CD4-positive, alpha-beta T cell treated with Interleukin-4 for 1 hour (primary cell): ENCODE data around the gene SPTBN5.

Experiments used
- DNase-seq, 2 donors: peaks; one replicate each; pipeline ENCODE4 v3.0.0-alpha.2; 2020 to 2022

The SPTBN5 gene

DNA sequence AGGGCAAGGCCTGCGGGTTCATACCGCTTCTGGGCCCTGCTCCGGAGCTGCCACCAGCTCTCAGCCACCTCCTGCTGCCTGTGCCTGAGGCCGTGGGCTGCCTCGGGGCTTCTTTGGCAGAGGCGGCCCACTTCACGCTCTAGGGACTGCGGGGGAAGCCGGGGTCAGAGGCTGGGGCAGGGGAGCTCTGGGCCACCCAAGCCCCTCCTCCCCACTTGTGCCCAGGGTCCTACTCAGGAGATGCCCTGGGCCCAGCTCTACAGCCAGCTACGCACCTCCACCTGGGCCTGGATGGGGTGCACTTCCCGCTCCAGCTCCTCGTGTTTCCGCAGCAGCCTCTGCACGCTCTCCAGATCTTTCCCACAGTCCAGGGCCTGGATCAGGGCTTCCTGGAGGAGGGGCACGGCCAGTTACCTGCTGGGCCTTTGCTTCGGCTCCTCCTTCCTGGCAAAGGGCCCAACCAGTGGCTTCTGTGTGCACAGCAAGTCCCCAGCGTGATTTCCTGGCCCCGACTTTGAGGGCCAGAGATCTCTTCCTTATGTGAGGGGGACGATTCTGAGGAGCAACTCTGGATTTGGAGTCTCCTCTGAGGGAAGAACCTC lies 31.2 kb downstream of the SPTBN5 start:
- DNase-seq = no peak

DNA sequence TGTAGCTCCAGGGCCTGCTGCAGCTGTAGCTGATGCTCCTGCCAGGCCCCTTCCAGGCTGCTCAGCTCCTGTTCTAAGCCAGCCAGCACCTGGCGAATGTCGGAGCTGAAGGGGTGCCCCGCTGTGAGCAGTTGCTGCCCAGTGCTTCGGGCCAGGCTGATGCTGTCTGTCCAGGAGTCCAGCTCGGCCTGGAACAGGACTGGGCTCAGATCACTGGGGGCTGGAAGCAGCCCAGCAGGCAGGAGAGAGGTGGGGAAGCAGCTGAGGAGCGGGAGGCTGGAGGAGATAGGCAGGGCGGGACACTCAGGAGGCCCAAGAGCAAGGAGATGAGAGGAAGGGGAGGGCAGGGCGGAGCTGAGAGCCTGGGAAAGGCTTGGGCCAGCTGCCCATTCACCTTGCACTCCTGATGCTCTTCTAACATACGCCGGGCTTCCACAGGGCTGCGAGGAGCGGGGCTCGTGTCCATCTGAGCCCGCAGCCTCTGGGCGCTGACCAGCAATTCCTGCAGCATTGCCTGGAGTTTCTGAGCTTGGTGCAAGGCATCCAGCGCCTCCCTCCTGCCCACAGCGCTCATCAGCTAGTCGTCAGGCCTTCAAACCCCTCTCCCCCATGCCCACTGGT lies 32.0 kb downstream of the SPTBN5 start:
- no peak for DNase-seq

DNA sequence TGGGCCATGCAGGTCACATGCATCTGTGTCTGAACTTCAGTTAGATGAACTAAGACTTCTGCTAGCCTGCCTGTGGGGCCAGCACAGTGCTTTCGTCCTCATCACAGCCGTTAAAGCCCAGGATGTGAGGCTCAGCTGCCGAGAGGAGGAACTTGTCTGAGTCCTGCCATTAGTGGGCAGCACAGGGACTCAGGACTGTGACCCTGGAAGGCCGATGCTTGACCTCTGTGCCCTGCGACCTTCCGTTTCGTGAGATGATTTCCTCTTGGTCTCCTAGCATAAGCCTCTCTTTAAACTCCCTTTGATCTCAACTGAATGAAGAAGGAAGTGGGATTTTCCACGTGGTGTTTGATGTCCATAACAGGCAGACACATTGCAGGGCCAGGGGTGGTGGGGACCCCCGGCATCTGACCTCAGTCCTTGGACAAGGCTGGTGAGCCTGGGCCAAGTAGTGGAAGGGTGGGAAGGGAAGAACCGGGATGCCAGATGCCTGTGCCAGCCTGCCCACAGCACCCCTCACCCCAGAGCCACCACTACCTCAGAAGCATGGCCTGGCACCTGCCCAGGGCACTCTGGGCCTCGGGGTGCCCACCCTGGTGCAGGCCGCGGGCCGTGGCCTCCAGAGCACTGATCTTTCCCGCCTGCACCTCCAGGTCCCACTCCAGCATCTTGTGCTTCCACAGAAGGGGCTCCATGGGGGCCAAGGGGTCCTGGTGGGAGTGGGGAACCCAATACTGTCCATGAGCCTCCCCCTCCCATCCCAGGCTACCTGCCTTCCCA lies 33.6 kb downstream of the SPTBN5 start:
- DNase-seq = peak in 1 of 2 donors; percentile 25

GRCh38 chr15:41858756-41859155 lies 35.1 kb downstream of the SPTBN5 start:
- no peak for DNase-seq

- DNase-seq = no peak
Observed at GRCh38 chr15:41857316-41857715, 36.5 kb downstream of the SPTBN5 start.

GRCh38 chr15:41856716-41857115 lies 37.1 kb downstream of the SPTBN5 start:
- DNase-seq = no peak

- no peak for DNase-seq
Observed at GRCh38 chr15:41856262-41856661, 37.6 kb downstream of the SPTBN5 start.

DNA sequence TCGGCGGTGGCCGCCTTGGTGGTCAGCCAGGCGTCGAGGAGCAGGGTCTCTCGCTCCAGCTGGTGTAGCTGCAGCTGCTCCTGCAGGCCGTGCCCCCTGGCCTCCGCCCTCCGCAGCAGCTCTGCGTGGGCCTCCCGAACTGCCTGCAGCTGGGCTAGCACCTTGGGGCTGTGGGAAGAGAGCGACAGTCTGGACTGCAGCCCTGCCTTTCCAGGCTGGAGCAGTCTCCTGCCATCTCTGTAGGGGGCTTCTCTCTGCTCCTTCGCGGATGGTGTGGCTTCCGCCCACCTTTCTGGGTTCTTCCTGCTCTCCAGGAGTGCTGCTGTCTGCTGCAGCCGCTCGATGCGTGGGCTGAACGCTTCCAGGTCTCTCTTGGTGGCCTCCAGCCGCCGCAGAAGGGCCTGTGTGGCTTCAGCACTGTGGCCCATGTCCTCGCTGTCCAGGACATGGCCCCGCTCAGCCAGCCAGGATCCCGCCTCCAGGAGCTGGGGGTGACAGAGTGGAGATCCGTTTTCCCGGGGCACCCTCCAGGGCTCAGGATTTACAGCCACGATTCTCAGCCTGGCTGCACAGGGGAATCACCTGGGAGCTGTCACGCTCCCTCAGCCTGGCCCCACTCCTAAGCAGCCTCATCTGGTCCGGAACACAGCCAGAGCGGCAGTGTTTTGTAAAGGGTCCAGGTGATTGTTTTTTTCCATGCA lies 38.4 kb downstream of the SPTBN5 start:
- DNase-seq = no peak

GRCh38 chr15:41854443-41854842 lies 39.4 kb downstream of the SPTBN5 start:
- no peak for DNase-seq

- DNase-seq = no peak
Observed at GRCh38 chr15:41853831-41854230, 40.0 kb downstream of the SPTBN5 start.

DNA sequence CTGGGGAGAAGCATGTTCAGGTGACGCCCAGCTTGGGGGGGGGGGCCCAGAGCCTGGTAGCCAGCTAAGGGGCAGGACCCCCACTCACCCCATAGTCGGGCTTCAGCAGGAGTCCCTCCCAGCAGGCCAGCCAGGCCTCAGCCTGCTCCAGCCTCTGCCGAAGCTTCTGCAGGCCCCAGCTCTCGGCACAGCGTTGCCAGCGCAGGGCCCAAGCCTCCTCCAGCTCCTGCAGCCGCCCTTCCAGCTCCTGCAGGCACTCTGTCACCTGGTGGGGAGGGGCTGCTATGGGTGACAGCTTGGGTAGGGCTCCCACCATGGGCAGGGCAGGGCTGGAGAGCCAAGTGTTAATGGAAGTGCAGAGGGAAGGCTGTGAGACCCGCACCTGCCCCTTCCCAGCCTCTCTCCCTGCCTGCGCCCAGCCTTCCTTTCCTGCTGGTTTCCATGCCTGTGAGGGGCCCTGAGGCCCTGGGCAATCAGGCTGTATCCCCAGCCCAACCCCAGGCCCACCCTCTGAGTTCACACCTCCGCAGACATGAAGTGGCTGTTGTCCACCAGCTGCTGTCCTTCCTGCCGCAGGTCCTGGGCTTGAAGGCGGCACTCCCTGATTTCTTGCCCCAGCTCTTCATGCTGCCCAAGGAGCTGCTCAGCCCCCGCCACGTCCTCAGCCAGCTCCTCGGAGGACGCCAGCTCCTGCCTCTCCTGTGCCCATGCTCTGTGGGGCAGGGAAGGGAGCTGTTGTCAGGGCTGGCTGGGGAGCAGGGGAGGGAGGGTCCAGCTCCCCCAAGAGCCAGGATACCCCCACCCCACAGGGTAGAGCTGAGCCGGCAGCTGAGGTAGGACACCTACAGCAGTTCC lies 40.9 kb downstream of the SPTBN5 start:
- DNase-seq = no peak

DNA sequence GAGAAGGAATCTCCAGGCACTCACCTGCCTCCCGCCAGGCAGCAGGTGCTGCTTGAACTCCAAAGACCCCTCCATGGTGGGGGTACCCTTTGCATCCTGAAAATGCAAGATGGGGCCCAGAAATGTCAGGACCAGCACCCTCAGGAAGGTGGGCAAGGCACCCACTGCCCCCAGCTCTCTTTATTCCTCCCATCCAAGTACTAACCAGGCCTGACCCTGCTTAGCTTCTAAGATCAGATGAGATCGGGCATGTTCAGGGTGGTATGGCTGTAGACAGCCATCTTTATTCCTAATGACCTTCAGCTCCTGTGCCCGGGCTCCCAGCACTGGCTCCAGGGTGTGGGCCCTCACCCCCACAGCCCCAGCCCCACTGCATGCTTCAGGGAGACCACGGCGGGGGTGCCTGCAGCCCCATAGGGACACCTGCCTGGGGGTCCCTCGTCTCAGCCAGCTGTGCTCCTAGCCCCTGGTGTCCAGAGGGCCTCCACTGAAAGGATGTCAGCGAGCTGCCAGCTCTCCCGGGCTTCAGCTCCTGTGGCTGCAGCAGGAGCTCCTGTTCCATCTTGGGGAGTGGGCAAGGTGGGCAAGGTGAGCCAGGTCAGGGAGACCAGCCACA lies 42.0 kb downstream of the SPTBN5 start:
- peak in 1 of 2 donors; percentile 6 for DNase-seq

DNA sequence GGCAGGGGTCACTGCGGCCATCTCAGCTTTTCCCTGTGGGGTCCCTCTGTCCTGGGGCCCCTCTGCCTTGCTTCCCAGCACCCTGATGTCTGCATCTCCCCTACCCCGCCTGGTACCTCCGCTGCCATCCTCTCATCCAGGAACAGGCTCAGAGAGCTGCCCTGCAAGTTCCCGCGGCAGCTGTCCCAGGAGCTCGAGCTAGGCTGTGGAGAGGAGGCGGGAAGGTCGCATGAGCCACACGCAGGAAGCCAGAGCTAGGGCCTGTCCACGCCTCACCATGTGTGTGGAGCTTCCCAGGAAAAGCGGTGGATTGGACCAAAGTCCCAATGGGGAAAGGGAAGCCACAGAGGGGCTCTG lies 42.7 kb downstream of the SPTBN5 start:
- no peak for DNase-seq

DNA sequence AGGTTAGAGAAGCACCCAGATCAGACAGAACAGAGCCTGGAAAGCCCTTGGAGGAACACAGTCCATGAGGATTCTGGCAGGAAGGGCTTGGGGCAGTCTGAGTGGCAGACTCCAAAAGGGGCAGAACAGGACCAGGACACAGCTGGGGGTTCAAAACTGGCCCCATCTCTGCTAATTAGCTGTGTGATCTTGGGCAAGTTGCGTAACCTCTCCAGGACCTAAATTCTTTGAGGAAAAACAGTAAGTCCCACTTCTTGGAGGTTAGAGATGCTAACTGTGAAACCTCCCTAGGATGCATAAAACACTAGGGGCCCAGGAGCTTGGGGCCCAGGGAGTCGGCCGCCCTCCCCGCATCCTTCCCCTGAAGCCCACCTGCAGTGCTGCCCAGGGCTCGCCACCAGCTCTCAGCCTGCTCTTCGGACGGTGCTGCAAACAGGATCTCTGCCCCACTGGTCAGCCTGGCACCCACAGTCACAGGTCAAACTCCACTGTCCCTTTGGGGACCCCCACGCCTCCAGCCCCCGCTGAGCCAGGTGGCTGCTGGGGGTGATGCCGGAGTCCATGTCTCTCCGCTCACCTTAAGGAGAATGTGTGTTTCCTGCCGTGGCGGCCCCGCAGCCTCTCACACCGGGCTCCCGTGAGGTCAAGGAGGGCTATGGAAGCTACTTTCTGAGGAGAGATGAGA lies 43.2 kb downstream of the SPTBN5 start:
- DNase-seq = no peak

GRCh38 chr15:41849861-41850260 lies 44.0 kb downstream of the SPTBN5 start:
- DNase-seq = no peak

DNA sequence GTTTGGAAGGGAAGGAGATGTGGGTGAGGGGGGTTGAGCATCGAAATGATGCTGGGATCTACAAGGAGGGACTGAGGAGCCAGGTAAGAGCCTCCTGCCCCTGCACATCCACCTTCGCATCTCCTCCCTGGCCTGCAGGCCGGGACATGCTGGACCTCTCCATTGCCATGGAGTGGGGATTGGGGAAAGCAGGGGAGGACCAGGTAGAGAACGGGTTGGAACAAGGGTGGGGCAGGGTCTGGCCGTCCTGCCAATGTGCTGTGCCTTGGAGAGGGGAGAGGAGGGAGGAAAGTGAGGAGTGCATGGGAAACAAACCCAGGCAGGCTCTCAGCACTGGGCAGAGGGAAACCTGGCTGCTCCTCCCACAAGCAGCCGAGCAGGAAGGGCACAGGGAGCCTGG lies 44.6 kb downstream of the SPTBN5 start:
- no peak for DNase-seq

DNA sequence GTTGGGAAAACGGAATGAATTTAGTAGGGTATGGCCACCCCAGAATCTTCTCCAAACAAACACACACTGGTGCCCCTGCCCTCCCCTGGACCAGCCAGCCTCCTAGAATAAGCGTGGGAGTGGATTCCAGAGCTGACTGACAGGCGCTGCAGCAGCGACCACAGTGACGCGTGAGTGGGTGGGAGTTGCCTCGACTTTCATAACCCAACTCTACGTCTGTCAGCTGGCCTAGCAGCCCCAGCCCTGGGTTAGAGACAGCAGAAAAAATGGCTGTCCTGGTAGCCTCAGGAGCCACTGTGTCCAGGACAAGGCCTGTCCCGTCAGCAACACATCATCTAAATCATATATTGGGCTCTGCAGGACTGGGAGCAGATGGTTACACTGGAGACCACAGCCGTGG lies 45.2 kb downstream of the SPTBN5 start:
- no peak for DNase-seq

DNA sequence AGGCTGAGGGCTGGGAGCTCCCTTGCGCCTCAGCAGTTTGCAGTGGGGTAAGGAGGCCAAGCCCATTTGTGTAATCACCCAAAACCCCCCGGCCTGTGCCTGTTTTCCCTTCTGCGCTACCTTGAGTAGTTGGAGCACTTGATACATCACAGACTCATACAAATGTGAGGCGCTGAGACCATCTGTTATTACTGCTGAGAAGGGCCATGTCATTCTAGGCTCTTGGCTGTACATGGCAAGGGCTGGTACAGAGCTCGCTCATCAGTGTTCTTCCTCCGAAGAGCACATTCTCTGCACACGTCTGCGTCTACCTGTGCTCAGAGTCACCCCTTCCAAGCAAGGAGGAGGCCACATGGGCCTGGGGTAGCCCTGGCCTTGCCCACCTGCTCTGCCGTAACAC lies 45.9 kb downstream of the SPTBN5 start:
- DNase-seq = no peak

GRCh38 chr15:41847206-41847605 lies 46.6 kb downstream of the SPTBN5 start:
- no peak for DNase-seq

DNA sequence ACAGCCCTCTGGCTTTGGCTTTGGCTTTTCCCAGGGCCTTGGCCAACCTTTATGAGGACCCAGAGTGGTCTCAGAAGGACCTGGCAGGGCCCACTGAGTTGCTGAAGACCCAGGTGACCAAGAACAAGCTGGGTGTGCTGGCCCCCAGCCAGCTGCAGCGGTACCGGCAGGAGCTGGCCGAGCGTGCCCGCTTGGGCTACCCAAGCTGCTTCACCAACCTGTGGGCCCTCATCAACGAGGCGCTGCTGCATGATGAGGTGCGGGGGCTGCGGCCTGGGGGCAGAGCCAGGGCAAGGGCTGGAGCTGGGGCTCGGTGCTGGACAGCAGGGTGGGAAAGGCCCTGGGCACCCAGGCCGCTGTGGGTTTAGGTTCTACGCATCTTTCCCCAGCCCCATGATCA lies 49.0 kb downstream of the SPTBN5 start:
- no peak for DNase-seq

DNA sequence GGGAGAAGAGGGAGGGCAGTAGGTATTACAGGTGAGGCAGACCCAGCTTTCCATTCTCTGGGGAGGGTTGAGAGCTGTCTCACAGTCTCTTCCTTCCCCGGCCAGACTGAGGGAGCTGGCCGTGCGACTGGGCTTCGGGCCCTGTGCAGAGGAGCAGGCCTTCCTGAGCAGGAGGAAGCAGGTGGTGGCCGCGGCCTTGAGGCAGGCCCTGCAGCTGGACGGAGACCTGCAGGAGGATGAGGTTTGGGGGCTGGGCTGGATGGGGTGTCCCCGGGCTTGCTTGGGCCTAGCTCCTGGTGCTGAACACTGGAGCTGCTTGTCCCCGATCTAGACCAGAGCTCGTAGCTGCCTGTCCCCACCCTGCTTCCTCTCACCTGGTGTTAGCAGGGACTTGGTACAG lies 50.3 kb downstream of the SPTBN5 start:
- DNase-seq = no peak

DNA sequence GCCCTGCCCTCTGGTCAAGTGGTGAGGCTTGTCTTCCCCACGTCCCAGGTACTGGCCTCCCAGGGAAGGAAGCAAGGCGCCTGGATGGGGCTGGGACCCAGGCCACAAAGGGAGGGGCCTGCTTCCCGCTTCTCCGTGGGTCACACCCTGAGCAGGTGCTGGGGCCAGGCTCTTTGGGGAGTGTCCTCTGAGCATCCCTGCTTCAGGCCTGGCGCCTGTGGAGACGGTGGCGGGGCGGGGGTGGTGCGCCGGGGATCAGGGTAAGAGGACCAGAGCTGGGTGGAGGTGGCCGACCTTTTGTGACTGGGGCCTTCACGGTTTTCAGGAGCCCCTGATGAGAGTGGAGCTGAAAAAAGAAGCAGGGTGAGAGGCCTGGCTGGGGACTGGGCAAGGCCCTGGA lies 51.6 kb downstream of the SPTBN5 start:
- DNase-seq = no peak
